BE2C (cell line): ENCODE data around the gene TXLNG.
A peak's percentile ranks its signal among the peaks of the same experiment; 100 is the strongest.

Experiments
- DNase-seq: peaks from one replicate; pipeline ENCODE4 v3.0.0-alpha.2; 2020
- H3K27me3 ChIP-seq: fragments of 250-450 bp; sonication (Bioruptor Pico); 2 replicates; pipeline ENCODE4 v1.5.1; 2020; ENCODE audit warnings: mild to moderate bottlenecking
- H3K36me3 ChIP-seq: fragments of 250-450 bp; sonication (Bioruptor Pico); 2 replicates; pipeline ENCODE4 v1.5.1; 2020; ENCODE audit warnings: mild to moderate bottlenecking
- H3K4me1 ChIP-seq: fragments of 250-450 bp; sonication (Bioruptor Pico); 2 replicates; pipeline ENCODE4 v1.5.1; 2020
- H3K4me3 ChIP-seq: 2 replicates; pipeline ENCODE4 v1.5.1; 2011; ENCODE audit warnings: low read depth, low read length
- H3K9me3 ChIP-seq: fragments of 250-450 bp; sonication (Bioruptor Pico); 2 replicates; pipeline ENCODE4 v1.5.1; 2020
- TF ChIP-seq, protein P1 (sequence below): IDR thresholded peaks from 2 replicates; pipeline ENCODE4 v1.5.1; 2012; ENCODE audit warnings: mild to moderate bottlenecking, low read depth, low read length

TXLNG gene

DNA sequence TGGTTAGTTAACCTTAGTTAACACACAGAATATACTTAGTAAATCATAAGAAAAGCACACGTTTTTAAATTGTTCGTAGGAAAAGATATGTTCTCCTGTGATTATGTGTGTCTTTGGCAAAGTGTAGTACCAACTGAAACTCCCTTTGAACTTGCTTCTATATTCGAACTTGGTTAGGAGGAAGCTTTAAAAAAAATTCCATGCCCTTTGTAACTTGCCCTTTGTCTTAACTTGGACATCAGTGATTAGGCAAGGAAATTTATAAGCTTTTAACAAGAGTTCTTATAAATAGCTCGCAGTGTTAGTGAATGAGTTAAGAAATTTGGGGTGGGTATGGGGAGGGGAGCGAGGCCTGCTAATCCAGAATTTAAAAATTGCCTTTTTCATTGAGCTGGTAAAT lies 33.4 kb downstream of the TXLNG start:
- TF ChIP-seq, protein P1, sequence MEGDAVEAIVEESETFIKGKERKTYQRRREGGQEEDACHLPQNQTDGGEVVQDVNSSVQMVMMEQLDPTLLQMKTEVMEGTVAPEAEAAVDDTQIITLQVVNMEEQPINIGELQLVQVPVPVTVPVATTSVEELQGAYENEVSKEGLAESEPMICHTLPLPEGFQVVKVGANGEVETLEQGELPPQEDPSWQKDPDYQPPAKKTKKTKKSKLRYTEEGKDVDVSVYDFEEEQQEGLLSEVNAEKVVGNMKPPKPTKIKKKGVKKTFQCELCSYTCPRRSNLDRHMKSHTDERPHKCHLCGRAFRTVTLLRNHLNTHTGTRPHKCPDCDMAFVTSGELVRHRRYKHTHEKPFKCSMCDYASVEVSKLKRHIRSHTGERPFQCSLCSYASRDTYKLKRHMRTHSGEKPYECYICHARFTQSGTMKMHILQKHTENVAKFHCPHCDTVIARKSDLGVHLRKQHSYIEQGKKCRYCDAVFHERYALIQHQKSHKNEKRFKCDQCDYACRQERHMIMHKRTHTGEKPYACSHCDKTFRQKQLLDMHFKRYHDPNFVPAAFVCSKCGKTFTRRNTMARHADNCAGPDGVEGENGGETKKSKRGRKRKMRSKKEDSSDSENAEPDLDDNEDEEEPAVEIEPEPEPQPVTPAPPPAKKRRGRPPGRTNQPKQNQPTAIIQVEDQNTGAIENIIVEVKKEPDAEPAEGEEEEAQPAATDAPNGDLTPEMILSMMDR, result no peak
- H3K36me3 ChIP-seq, result peaks cover 8% of the 10 kb centered on the region; the same call in 1 of the 2 replicates
- DNase-seq, result no peak
- H3K4me3 ChIP-seq, result no peak overlapping the region
- no peaks in the 10 kb centered on the region for H3K4me1 ChIP-seq
- H3K27me3 ChIP-seq, result no peaks in the 10 kb centered on the region
- H3K9me3 ChIP-seq, result no peaks in the 10 kb centered on the region

DNA sequence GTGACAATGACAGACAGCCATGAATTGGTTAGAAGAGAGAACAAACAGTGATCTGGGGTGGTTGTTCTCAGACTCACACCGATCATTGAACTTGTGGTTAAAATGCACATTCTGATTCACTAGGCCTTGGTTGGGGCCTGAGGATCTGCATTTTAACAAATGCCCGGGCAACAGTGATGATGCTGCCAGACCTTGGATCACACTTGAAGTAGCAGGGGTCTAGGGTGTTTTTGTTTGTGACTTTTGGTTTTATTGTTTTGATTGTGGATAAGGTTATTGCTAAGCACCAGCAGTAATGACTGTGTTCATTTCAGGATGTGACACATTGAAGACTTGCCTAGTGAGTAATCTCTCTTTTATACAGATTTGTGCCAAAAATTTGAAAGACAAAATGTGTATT lies 36.5 kb downstream of the TXLNG start:
- no peaks in the 10 kb centered on the region for H3K9me3 ChIP-seq
- H3K36me3 ChIP-seq, result peaks cover 8% of the 10 kb centered on the region; the same call in 1 of the 2 replicates
- no peak overlapping the region for H3K4me3 ChIP-seq
- H3K4me1 ChIP-seq, result no peaks in the 10 kb centered on the region
- no peaks in the 10 kb centered on the region for H3K27me3 ChIP-seq
- no peak for DNase-seq
- TF ChIP-seq, protein P1, result no peak

DNA sequence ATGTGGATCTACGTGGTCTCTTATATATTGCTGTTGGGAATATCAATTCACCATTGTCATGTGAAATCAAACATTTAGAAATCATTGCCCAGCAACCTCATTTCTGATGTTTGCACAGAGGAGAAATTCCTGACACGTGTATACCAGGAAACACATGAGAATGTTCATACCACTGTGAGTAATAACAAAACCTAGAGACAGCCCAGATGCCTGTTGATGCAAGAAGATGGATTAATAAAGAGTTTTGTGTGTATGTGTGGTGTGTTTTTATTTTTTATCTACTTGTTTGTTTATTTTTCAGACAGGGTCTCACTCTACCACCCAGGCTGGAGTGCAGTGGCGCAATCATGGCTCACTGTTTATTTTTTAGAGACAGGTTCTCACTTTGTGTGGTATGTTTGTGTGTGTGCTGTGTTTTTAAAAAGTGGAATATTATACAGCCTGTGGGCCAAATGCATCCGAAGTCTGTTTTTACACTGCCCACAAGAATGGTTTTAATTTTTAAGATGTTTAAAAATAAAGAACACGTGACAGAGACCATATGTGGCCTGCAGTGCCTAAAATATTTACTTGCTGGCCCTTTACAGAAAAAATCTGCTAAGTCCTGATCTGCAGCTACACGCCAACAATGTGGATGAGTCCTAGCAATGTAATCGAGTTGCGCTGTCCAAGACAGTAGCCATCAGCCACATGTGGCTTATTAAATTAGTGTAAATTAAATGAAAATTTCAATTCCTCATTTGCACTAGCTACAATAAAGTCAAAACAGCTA lies 39.2 kb downstream of the TXLNG start:
- Histone ChIP-seq H3K4me3 (no peak overlapping the region; the same call in 1 of the 2 replicates), H3K4me1 (no peaks in the 10 kb centered on the region), H3K27me3 (no peaks in the 10 kb centered on the region), H3K9me3 (no peaks in the 10 kb centered on the region), H3K36me3 (peaks cover 12% of the 10 kb centered on the region)
- no peak for DNase-seq
- TF ChIP-seq, protein P1, result no peak

DNA sequence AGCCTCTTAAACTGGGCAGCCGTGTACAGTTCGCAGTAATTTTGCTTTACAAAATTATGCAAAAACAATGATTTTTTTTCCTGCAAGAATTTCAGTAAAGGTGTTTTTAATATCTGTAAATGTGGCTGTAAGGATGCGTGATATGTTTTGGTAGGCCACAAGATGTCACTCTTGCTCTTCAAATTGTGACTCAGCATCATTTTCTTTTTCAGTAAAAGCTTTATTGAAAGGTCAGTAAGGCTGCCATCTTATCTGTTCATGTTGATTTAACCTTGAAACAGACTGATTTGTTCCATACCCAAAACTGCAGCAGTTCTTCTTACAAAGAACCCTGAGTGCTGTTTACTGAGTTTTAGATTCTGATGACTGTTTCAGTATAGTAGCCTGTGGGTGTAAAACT lies 39.9 kb downstream of the TXLNG start:
- no peak for DNase-seq
- Histone ChIP-seq H3K4me1 (no peaks in the 10 kb centered on the region), H3K9me3 (no peaks in the 10 kb centered on the region), H3K4me3 (no peak overlapping the region), H3K36me3 (peaks cover 11% of the 10 kb centered on the region), H3K27me3 (no peaks in the 10 kb centered on the region)
- TF ChIP-seq, protein P1, result peak; percentile 56

DNA sequence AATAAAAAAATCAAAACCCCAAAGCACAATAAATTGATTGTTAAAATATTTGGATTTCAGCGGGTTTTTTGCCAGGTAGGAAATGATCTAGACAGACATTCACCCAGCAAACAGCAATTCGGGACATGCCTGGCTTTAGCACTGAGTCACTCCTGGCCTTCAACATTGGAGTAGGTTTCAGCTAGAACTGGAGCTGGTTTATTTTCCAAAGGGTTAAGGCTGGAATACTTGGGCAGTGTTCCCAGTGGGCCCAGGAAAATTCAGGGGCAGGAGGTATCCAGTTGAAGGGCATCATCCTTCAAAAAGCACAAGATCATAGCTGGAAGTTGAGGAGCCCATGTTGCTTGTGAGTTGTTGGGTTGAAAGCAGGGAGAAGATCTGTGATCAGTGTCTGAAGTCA lies 41.0 kb downstream of the TXLNG start:
- H3K4me3 ChIP-seq, result no peak overlapping the region
- H3K36me3 ChIP-seq, result peaks cover 9% of the 10 kb centered on the region
- no peaks in the 10 kb centered on the region for H3K9me3 ChIP-seq
- no peak for DNase-seq
- H3K4me1 ChIP-seq, result no peaks in the 10 kb centered on the region
- H3K27me3 ChIP-seq, result no peaks in the 10 kb centered on the region
- TF ChIP-seq, protein P1, result no peak

DNA sequence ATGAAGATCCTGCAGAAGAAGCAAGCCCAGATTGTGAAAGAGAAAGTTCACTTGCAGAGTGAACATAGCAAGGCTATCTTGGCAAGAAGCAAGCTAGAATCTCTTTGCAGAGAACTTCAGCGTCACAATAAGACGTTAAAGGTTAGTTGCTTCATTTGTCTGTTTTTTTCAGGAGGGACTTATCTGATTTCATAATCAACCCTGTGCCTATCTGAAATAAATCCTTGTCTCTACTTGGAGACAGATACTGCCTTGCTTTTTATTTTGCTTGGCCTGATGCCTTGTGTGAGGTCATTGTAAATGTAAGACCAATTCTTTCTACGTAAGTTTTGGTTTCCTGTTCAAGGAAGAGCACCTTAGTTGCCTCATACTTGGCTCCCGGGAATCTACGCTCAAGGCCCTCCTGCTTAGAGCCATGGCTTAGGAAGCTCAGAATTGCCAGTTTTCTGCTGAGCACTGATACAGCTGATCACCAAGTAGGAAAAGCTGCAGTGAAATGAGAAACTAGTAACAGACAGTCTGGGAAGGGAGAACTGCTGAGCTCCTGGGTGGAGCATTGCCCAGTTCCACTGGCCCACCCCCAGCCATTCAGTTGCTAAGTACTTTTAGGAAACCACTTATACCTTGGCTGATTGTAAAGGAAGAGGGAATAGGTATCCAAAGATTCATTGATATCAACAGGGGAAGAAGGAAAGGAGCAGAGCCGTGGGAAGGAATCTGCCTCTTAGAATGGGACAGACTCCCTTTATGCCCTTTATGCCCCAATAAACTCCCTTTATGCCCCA lies 42.0 kb downstream of the TXLNG start:
- Histone ChIP-seq H3K9me3 (no peaks in the 10 kb centered on the region), H3K27me3 (no peaks in the 10 kb centered on the region), H3K4me1 (no peaks in the 10 kb centered on the region), H3K36me3 (peaks cover 18% of the 10 kb centered on the region), H3K4me3 (no peak overlapping the region)
- DNase-seq, result no peak
- TF ChIP-seq, protein P1, result no peak
